ENCODE results near the gene SEPHS1. TPM values are rescaled to one million over a fixed set of nuclear protein-coding genes. Genes with fewer than 3 reads are reported as not detected.

Gene SEPHS1
- total and polyA plus RNA-seq, 2 donors from 2014 or later = 48.8 to 53.5 TPM

DNA sequence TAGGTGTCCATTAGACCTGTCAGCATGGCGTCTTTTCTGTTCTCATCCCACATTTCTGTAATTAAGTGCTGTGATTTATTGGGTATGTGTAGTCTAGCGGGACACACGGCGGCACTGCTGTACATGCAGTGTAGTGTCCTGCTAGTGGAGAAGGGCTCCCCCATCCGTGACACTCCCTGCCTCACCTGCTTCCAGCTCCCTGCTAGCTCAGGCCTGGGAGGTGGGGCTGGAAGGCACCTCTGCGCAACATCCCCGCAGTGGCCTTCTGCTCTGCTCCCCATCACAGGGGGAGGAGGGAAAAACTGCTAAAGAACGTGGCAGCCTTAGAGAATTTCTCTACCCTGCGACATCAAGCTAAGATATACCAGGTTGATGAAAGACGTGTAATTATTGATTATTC, 19.5 kb downstream of the SEPHS1 start:
- H3K4me3 ChIP-seq (ENCODE audit: low read length in 3 of 3) = no peak overlapping the region
- H3K27me3 ChIP-seq (ENCODE audit: control insufficient read depth, insufficient read depth, low read length) = no peaks in the 10 kb centered on the region
- H3K9me3 ChIP-seq (ENCODE audit: control insufficient read depth in 2 of 3, insufficient read depth in 1 of 3, low read length in 3 of 3) = no peaks in the 10 kb centered on the region
- intact Hi-C loops (cut with DNase I) = no loop called here
- FAIRE-seq (no peak), DNase-seq (peak in 1 of 5 donors; percentile 37)
- no peak overlapping the region for H3K9ac ChIP-seq (ENCODE audit: low read length in 3 of 3)
- peaks cover 19 to 42% (median 30%) of the 10 kb centered on the region in 3 donors for H3K36me3 ChIP-seq (ENCODE audit: control insufficient read depth in 2 of 3, insufficient read depth in 3 of 3, low read length in 3 of 3)
- no peak for TF ChIP-seq CTCF (IDR thresholded peaks at IDR 0.05; ENCODE audit: borderline replicate concordance, extremely low read depth, insufficient read depth)
- H3K4me1 ChIP-seq (ENCODE audit: control insufficient read depth in 2 of 3, insufficient read depth in 2 of 3, low read depth in 1 of 3, low read length in 3 of 3) = no peaks in the 10 kb centered on the region
- no peak overlapping the region for H3K27ac ChIP-seq (ENCODE audit: low read depth in 2 of 2, low read length in 2 of 2)

- Histone ChIP-seq H3K27me3 (ENCODE audit: control insufficient read depth, insufficient read depth, low read length) (no peaks in the 10 kb centered on the region), H3K9me3 (ENCODE audit: control insufficient read depth in 2 of 3, insufficient read depth in 1 of 3, low read length in 3 of 3) (no peaks in the 10 kb centered on the region), H3K9ac (ENCODE audit: low read length in 3 of 3) (no peak overlapping the region), H3K27ac (ENCODE audit: low read depth in 2 of 2, low read length in 2 of 2) (no peak overlapping the region), H3K36me3 (ENCODE audit: control insufficient read depth in 2 of 3, insufficient read depth in 3 of 3, low read length in 3 of 3) (peaks cover 19 to 42% (median 30%) of the 10 kb centered on the region in 3 donors), H3K4me1 (ENCODE audit: control insufficient read depth in 2 of 3, insufficient read depth in 2 of 3, low read depth in 1 of 3, low read length in 3 of 3) (no peaks in the 10 kb centered on the region), H3K4me3 (ENCODE audit: low read length in 3 of 3) (no peak overlapping the region)
- DNase-seq (no peak), FAIRE-seq (no peak)
- no peak for TF ChIP-seq CTCF (IDR thresholded peaks at IDR 0.05; ENCODE audit: borderline replicate concordance, extremely low read depth, insufficient read depth)
- intact Hi-C loops (cut with DNase I) = no loop called here
Measured at GRCh38 chr10:13328126-13328525, 20.0 kb downstream of the SEPHS1 start.

DNA sequence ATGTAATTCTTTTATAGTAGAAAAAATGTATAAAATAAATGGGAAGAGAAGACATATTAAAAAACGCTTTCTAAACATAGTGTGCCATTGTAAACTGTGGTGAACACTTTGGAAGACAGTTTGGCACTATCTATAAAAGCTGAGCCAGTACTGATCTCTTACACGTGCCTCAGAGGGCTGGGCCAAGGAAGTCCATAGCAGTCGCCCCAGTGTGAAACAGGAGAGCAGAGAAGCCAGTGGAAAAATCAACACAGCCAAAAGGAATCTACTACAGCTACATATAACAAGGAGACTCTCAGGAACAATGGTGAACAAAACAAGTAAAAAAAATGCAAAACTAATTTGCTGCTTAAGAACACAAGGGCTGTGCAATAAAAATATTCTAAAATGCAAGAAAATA, 20.6 kb downstream of the SEPHS1 start:
- FAIRE-seq (no peak), DNase-seq (no peak)
- no peaks in the 10 kb centered on the region for H3K9me3 ChIP-seq (ENCODE audit: control insufficient read depth in 2 of 3, insufficient read depth in 1 of 3, low read length in 3 of 3)
- TF ChIP-seq CTCF (IDR thresholded peaks at IDR 0.05; ENCODE audit: borderline replicate concordance, extremely low read depth, insufficient read depth) = no peak
- H3K27ac ChIP-seq (ENCODE audit: low read depth in 2 of 2, low read length in 2 of 2) = no peak overlapping the region
- H3K9ac ChIP-seq (ENCODE audit: low read length in 3 of 3) = no peak overlapping the region
- H3K27me3 ChIP-seq (ENCODE audit: control insufficient read depth, insufficient read depth, low read length) = no peaks in the 10 kb centered on the region
- no peaks in the 10 kb centered on the region for H3K4me1 ChIP-seq (ENCODE audit: control insufficient read depth in 2 of 3, insufficient read depth in 2 of 3, low read depth in 1 of 3, low read length in 3 of 3)
- intact Hi-C loops (cut with DNase I) = no loop called here
- no peak overlapping the region for H3K4me3 ChIP-seq (ENCODE audit: low read length in 3 of 3)
- H3K36me3 ChIP-seq (ENCODE audit: control insufficient read depth in 2 of 3, insufficient read depth in 3 of 3, low read length in 3 of 3) = peaks cover 19 to 46% (median 34%) of the 10 kb centered on the region in 3 donors

- FAIRE-seq (no peak), DNase-seq (no peak)
- TF ChIP-seq CTCF (IDR thresholded peaks at IDR 0.05; ENCODE audit: borderline replicate concordance, extremely low read depth, insufficient read depth) = no peak
- H3K27me3 ChIP-seq (ENCODE audit: control insufficient read depth, insufficient read depth, low read length) = no peaks in the 10 kb centered on the region
- no peak overlapping the region for H3K27ac ChIP-seq (ENCODE audit: low read depth in 2 of 2, low read length in 2 of 2)
- intact Hi-C loops (cut with DNase I) = no loop called here
- H3K9me3 ChIP-seq (ENCODE audit: control insufficient read depth in 2 of 3, insufficient read depth in 1 of 3, low read length in 3 of 3) = no peaks in the 10 kb centered on the region
- peaks cover 4 to 30% (median 13%) of the 10 kb centered on the region in 3 donors for H3K36me3 ChIP-seq (ENCODE audit: control insufficient read depth in 2 of 3, insufficient read depth in 3 of 3, low read length in 3 of 3)
- H3K4me1 ChIP-seq (ENCODE audit: control insufficient read depth in 2 of 3, insufficient read depth in 2 of 3, low read depth in 1 of 3, low read length in 3 of 3) = no peaks in the 10 kb centered on the region
- H3K4me3 ChIP-seq (ENCODE audit: low read length in 3 of 3) = no peak overlapping the region
- H3K9ac ChIP-seq (ENCODE audit: low read length in 3 of 3) = no peak overlapping the region
Measured at GRCh38 chr10:13322615-13323148, 25.4 kb downstream of the SEPHS1 start.
